Urinary bladder (tissue), 4 donors: Measurements from ENCODE around the gene TFAP2A. TPM values are rescaled to one million over a fixed set of nuclear protein-coding genes. Genes with fewer than 3 reads are reported as not detected.

Source experiments
- DNase-seq: peaks from one replicate; pipeline ENCODE4 v3.0.0-alpha.2; 2015; ENCODE audit errors: extremely low spot score
- H3K27ac ChIP-seq: one replicate; pipeline ENCODE4 v1.5.1; 2013; ENCODE audit warnings: low read depth, mild to moderate bottlenecking, moderate library complexity
- H3K36me3 ChIP-seq: one replicate; pipeline ENCODE4 v1.6.1; 2013; ENCODE audit warnings: mild to moderate bottlenecking, moderate library complexity; ENCODE audit not compliant: insufficient read depth
- H3K4me1 ChIP-seq: one replicate; pipeline ENCODE4 v1.6.1; 2013; ENCODE audit warnings: mild to moderate bottlenecking, moderate library complexity; ENCODE audit not compliant: insufficient read depth
- H3K4me3 ChIP-seq: one replicate; pipeline ENCODE4 v1.5.1; 2013; ENCODE audit warnings: low read depth, low read length
- WGBS: extraction: QIAGEN DNeasy Blood & Tissue Kit; methylation state at CpG from one replicate; pipeline ENCODE4 v1.1.7; 2013; 5-methylcytosine and 5-hydroxymethylcytosine counted together
- polyA plus RNA-seq: library from polyadenylated mRNA; stranded (reverse); fragments of 200-250 nt; gene quantifications from one replicate; pipeline ENCODE4 v1.2.3, GENCODE V29; 2013
- total RNA-seq: library from RNA; depleted of rRNA; stranded (reverse); fragments of >200 nt; gene quantifications from one replicate; pipeline ENCODE4 v1.2.3, GENCODE V29; 2014
- donor health status: healthy with polysubstance abuse.
- donor health status: healthy.

TFAP2A gene
- total and polyA plus RNA-seq, 2 donors, result 1.1 to 1.6 TPM

DNA sequence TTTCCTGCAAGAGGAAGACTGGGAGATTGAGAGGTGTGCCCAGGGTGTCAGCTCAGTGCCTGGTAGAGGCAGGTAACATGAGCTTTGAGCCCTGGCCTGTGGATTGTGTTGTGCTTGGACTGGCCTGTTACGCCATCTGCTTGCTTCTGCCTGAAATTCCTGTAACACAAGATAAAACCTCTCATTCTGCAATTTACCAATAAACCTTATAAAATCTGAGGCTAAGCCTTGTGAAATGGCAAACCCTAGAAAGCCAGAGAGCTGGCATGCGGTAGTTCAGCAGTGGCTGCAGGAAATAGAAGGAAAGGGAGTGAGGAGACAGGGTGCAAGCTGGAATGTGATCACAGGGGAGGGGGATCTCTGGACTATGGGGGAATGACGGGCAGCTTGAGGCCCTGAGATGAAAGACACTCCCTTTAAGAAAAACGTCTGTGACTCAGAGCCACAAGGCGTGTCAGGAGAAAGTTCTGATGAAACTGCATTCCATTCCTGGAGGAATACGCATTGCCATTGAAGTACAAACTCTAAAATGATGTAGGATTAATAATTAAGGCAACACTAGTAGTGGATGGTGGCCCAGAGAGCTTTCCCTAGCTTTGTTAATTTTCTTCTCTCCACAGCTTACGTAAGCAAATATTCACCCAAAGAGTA lies 26.3 kb upstream of the TFAP2A start:
- WGBS, result 51% methylated on average over 7 of the region's 7 CpGs
- peak; percentile 56 for DNase-seq
- peaks cover 1% of the 10 kb centered on the region for H3K36me3 ChIP-seq
- no peak overlapping the region for H3K27ac ChIP-seq
- H3K4me1 ChIP-seq, result no peaks in the 10 kb centered on the region
- H3K4me3 ChIP-seq, result no peak overlapping the region

DNA sequence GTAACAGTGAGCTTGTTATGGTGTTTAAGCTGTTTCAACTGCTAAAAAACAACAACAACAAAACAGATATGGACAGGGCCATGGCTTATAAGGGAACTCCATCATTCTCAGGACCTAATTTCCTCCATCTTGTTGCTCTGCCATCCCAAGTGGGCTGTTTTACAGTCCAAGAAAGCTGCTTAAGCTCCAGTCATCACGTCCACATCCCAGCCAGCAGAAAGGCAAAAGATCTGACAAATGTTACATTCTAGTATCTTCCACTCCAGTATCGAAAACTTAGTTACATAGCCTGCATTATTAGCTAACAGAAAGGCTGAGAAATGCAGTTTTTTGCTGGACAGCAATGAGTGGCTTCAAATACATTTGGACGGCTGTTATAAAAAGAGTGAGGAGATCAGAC lies 23.0 kb upstream of the TFAP2A start:
- Histone ChIP-seq H3K4me3 (no peak overlapping the region), H3K27ac (no peak overlapping the region), H3K36me3 (peaks cover 1% of the 10 kb centered on the region), H3K4me1 (no peaks in the 10 kb centered on the region)
- 79% methylated on average over 3 of the region's 3 CpGs for WGBS
- no peak for DNase-seq

DNA sequence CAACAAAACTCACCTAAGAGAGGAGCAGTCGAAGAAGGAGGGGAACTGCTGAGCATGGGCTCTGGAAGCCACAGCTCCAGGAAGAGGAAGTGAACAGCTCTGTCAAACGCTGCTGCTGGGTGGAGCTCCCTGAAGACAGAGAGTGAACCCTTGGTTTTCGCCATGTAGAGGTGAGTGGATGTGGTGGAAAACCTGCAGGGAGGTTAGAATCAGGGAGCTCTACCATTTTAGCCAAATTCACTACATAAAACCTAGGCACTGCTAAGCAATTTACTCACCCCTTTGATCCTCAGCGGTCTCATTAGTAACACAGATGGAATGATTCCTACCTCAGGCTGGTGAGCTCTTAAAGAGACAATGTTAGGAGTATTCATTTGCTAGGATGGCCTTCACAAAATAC lies 19.4 kb upstream of the TFAP2A start:
- no peak overlapping the region for H3K4me3 ChIP-seq
- no peaks in the 10 kb centered on the region for H3K36me3 ChIP-seq
- no peak overlapping the region for H3K27ac ChIP-seq
- no peak for DNase-seq
- no peaks in the 10 kb centered on the region for H3K4me1 ChIP-seq
- 62% methylated on average over 4 of the region's 4 CpGs for WGBS

DNA sequence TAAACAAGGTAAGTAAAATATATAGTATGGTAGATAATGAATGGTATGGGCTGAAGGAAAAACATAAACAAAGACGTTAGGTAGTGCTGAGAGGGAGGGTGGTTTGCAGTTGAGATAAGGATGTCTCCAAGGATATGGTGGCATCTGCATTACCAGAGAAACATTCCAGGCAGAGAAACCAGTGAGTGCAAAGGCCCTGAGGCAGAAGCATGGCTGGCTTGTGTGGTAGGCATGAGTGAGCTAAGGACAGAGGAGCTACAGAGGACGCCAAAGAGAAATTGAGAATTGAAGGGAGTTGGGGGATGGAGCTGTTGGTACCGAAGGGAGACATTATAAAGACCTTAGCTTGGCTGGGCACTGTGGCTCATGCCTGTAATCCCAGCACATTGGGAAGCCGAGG lies 18.4 kb upstream of the TFAP2A start:
- Histone ChIP-seq H3K27ac (no peak overlapping the region), H3K4me1 (no peaks in the 10 kb centered on the region), H3K4me3 (no peak overlapping the region), H3K36me3 (no peaks in the 10 kb centered on the region)
- WGBS, result 77% methylated on average over 4 of the region's 4 CpGs
- no peak for DNase-seq

DNA sequence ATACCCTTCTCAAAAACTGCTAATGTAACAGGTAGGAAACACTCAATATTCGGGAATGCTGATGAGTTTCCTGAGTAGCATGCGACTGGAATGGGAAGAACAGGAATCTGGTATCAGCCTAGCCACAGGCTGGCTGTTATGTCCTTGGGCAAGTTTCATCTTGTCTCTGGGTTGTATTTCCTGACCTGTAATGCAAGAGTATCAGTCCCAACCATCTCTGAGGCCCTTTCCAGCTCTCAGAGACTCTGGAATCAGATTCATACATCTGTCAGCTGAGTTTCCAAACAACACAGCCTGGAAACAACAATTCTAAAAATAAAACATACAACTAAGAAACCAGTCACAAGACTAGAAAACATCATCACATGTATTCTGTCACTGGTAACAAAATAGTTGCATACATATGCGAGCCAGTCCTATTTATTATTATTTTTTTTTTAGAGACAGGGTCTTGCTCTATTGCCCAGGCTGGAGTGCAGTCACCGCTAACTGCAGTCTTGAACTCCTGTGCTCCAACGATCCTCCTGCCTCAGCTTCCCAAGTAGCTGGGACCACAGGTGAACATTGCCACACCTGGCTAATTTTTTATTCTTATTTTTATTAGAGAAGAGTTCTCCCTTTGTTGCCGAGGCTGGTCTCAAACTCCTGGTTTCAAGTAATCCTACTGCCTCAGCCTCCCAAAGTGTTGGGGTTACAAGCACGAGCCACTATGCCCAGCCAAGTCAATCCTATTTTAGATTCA lies 16.7 kb upstream of the TFAP2A start:
- Histone ChIP-seq H3K27ac (no peak overlapping the region), H3K36me3 (no peaks in the 10 kb centered on the region), H3K4me1 (no peaks in the 10 kb centered on the region), H3K4me3 (no peak overlapping the region)
- no peak for DNase-seq
- 78% methylated on average over 7 of the region's 7 CpGs for WGBS

DNA sequence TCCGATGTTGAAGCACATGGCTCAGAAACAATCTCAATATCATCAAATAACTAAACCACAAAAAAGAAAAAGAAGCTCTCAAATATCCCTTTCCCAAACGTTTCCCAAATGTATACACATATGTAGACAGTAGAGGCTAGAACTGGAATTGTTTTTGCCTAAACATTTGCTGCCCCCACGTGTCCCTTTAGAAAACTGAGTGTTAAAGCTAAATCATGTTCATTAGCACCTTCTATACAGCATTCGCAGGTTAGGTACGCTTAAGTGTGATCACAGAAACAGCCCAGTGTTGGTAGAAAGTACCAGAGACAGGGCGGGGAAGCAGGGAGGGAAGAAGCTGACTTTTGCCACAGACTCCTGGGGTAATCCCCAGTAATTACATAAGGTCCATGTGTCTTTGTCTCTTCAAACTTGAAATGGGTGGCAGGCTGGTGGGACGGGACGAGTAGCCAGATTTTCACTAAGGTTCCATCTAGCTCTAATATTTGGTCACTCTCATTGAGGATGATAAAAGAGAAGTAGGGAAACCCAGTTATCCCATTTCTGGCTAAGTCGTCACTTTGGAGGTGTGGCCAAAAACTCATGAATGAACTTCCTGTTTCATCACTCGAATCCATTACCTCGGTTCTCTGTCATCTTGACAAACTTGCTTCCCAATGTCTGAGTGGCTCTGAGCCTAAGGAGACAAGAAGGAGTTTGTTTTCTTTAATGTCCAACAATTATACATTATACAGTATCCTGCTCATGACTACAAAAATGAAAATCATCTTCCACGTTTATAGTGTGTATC lies 15.0 kb upstream of the TFAP2A start:
- DNase-seq, result no peak
- H3K36me3 ChIP-seq, result no peaks in the 10 kb centered on the region
- H3K4me3 ChIP-seq, result no peak overlapping the region
- 28% methylated on average over 12 of the region's 12 CpGs for WGBS
- H3K27ac ChIP-seq, result no peak overlapping the region
- peaks cover 2% of the 10 kb centered on the region for H3K4me1 ChIP-seq

DNA sequence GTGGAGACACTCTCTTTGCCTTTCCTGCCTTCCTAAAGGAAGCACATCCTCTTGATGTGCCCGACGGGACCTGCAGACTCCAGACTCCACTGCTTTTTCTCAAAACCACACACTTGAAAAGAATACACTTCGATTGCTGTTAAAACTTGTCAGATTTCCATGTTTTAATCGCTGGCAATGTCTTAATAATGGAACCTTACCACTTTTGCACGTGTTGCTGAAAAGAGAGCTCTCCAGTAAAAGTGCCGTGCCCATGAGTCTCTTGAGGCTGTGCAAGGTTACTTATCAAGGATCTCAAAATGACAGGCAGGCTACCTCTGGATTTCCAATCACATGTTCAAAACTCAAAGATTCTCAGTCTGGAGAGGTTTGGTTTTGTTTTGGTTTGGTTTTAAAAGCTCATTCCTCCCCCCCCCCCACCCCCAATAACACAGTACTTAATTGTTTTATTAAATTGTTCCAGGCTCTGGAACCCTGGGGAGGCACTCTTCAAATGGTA lies 12.0 kb upstream of the TFAP2A start:
- peaks cover 2% of the 10 kb centered on the region for H3K4me1 ChIP-seq
- DNase-seq, result no peak
- H3K36me3 ChIP-seq, result no peaks in the 10 kb centered on the region
- 38% methylated on average over 6 of the region's 6 CpGs for WGBS
- H3K27ac ChIP-seq, result no peak overlapping the region
- H3K4me3 ChIP-seq, result peak overlapping the region; percentile 49

DNA sequence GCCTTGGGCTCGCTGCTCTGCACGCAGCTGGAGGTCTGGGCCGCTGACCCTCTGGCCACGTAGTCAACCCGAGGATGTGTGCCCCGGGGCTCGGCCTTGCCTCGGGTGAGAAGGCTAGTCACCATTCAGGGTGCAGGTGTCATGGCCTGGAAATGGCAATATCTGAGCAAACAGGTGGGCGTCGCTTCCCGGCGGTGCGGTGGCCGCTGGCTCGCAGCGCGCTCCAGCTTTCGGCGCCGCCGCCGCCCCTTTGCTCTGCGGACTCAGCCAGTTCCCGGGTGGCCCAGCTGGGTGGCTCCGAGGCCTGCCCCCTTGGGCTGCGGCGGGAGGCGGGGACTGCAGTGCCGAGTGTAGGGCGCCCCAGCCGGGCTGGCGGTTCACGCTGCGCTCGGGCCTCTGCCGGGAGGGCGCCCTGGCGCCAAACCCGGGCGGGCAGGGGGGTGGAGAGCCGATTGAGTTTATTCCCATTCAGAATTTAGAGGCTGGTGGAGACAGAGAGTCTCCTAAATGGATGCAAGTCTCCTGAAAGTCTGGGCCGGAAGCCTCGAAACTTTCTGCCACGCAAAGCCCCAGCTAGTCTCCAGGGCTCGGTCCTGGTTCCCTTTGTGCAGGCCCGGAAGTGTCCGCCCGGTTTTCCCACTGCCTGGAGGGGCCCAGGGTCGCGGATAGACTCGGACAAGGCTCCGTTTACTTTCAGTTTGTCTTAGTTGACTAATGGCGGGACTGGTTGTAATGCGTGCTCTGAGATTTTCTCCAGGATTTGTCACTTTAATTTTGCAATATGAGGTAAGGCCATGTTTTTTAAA lies 11.3 kb upstream of the TFAP2A start:
- no peak for DNase-seq
- Histone ChIP-seq H3K4me3 (peak overlapping the region; percentile 49), H3K36me3 (no peaks in the 10 kb centered on the region), H3K27ac (no peak overlapping the region), H3K4me1 (peaks cover 2% of the 10 kb centered on the region)
- WGBS, result 2% methylated on average over 54 of the region's 54 CpGs

DNA sequence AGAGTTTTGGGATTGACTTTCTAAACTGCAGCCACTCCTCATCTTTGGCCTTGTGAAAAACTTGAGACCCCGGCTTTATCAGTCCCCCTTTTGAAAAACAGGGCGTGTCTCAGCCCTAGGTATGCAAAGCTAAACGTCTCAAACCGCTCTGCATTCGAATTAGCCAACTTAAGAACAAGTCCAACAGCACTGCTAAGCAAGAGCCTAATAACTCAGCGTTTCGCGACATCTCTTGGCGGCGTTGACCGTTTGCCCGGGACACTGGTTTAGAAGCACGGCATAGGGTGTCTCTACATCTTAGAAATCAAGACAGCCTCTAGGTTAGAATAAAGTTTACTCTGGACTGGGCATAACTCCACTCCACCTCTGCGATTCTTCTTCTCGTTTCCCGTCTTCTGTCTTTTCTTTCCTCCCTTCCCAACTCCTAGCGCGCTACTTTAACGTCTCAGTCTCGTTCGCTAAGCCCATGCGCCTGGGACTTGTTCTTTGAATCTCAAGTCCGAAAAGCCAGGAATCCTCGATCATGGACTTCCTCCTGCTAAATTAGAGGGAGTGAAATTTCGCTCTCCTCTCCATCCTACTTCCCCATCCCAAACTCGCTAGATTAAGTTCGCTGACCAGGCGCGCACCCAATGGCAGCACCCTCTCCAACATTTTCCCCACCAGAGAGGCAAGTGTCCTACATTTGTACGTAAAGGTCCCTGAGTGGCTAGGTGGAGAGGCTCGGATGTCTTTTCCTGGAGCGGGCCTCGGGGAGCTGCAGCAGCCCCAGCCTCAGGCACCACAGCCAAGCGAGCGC lies 10.5 kb upstream of the TFAP2A start:
- Histone ChIP-seq H3K4me1 (peaks cover 2% of the 10 kb centered on the region), H3K36me3 (no peaks in the 10 kb centered on the region), H3K4me3 (peak overlapping the region; percentile 49), H3K27ac (no peak overlapping the region)
- no peak for DNase-seq
- WGBS, result 5% methylated on average over 35 of the region's 35 CpGs

DNA sequence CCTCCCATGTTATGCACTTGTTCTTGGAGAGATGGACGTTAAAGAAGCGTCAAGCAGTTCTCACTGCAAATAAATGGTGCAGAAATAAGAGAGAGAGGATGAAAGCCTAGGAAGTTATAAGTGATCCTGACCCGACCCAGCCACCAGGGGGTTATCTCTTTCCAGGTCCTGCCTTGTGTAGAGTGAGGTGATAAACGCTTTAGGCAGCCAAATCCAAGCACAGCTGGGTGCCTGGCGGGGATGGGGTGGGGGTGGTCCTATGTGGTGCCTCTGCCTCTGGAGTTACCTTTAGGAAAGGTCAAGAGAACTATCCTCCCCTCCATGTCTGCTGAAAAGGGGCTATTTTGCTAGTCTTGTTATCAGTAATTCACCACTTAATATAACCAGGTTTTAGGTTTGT lies 9.2 kb upstream of the TFAP2A start:
- H3K4me3 ChIP-seq, result no peak overlapping the region
- H3K4me1 ChIP-seq, result peaks cover 2% of the 10 kb centered on the region
- H3K27ac ChIP-seq, result no peak overlapping the region
- H3K36me3 ChIP-seq, result no peaks in the 10 kb centered on the region
- no peak for DNase-seq
- WGBS, result 5% methylated on average over 5 of the region's 5 CpGs

DNA sequence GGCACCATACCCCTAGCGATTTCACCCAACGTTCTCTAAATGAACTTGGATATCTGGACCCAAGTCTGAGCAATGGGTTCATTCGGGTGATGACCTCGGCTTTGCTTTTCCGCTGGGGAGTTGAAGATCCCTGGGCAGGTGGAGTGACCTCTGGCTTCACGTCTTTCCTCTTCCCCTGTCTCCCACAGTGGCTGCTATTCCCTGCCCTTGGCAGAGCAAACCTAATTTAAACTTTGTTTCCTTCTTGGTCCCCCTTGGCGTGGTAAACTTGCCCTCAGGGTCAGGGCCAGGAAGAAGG lies 7.8 kb upstream of the TFAP2A start:
- Histone ChIP-seq H3K4me1 (peaks cover 2% of the 10 kb centered on the region), H3K4me3 (no peak overlapping the region), H3K27ac (no peak overlapping the region), H3K36me3 (no peaks in the 10 kb centered on the region)
- DNase-seq, result no peak
- WGBS, result 18% methylated on average over 7 of the region's 7 CpGs

DNA sequence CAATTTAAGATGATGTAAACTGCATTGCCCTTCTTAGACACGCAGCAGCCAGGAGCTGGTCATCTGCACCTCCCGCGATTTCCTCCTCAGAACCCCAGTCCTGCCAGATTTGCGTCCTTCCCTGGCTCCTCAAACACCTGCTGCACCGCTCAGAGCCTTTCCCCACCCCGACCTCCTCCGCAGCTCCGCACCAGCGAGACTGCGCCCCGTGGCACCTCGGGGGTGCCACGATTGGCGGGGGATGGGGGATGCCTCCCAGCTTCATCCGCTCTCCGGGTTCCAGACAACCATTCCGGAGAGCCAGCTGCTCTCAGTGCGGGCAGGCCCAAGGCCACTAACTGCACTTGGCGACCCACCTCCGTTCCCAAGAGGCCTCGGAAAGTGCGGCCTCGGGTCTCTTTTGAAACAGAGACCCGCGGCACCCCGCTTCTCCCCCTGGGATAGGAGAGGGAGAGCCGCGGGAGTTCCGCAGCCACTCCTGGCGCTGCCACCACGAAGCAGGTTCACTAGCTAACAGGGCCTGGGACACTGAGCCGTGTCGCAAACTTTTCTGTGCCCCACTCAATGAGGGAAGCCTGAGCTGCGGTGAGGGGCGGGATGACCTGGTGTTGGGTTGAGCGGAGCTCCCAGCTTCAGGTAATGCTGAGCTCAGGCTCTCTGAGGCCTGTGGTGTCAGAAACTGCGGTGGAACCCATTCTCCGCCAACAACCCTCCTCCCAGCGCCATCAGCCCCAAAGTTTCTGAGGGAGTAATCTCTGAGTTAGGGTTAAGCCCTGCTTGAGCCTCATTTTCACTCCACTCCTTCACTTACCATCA lies 7.3 kb upstream of the TFAP2A start:
- 11% methylated on average over 39 of the region's 39 CpGs for WGBS
- H3K4me1 ChIP-seq, result peaks cover 4% of the 10 kb centered on the region
- no peak overlapping the region for H3K27ac ChIP-seq
- no peaks in the 10 kb centered on the region for H3K36me3 ChIP-seq
- no peak for DNase-seq
- no peak overlapping the region for H3K4me3 ChIP-seq
